DMS114 treated with DMSO at 0.1 percent for 48 hours (cell line): ENCODE data around the gene TNNC1.

Source experiments
- DNase-seq: peaks from one replicate; lab custom pipeline; 2025; ENCODE audit not compliant: unreplicated experiment; lab: John Stamatoyannopoulos, UW

TNNC1 gene

GRCh38 chr3:52443791-52444687 lies 9.8 kb downstream of the TNNC1 start:
- no peak for DNase-seq

GRCh38 chr3:52443268-52443610 lies 10.6 kb downstream of the TNNC1 start:
- no peak for DNase-seq

- no peak for DNase-seq
Observed at GRCh38 chr3:52442409-52443267, 11.2 kb downstream of the TNNC1 start.

GRCh38 chr3:52441772-52442332 lies 12.0 kb downstream of the TNNC1 start:
- DNase-seq: no peak

GRCh38 chr3:52441091-52441771 lies 12.6 kb downstream of the TNNC1 start:
- no peak for DNase-seq

GRCh38 chr3:52440671-52441070 lies 13.2 kb downstream of the TNNC1 start:
- DNase-seq: no peak

- DNase-seq: no peak
Observed at GRCh38 chr3:52440249-52440551, 13.6 kb downstream of the TNNC1 start.

- no peak for DNase-seq
Observed at GRCh38 chr3:52439426-52440248, 14.2 kb downstream of the TNNC1 start.

- DNase-seq: no peak
Observed at GRCh38 chr3:52438579-52439425, 15.0 kb downstream of the TNNC1 start.

GRCh38 chr3:52438104-52438376 lies 15.8 kb downstream of the TNNC1 start:
- no peak for DNase-seq

GRCh38 chr3:52437326-52438103 lies 16.3 kb downstream of the TNNC1 start:
- no peak for DNase-seq

- DNase-seq: no peak
Observed at GRCh38 chr3:52436500-52437149, 17.2 kb downstream of the TNNC1 start.

- DNase-seq: no peak
Observed at GRCh38 chr3:52435246-52436101, 18.4 kb downstream of the TNNC1 start.

- no peak for DNase-seq
Observed at GRCh38 chr3:52434491-52435115, 19.2 kb downstream of the TNNC1 start.

- DNase-seq: no peak
Observed at GRCh38 chr3:52433996-52434479, 19.8 kb downstream of the TNNC1 start.

GRCh38 chr3:52433328-52433995 lies 20.4 kb downstream of the TNNC1 start:
- no peak for DNase-seq
